ENCODE measurements around the gene MLANA. TPM values are rescaled to one million over a fixed set of nuclear protein-coding genes. Genes with fewer than 3 reads are reported as not detected.

Gene MLANA, protein sequence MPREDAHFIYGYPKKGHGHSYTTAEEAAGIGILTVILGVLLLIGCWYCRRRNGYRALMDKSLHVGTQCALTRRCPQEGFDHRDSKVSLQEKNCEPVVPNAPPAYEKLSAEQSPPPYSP
- total RNA-seq, result not detected
- polyA plus RNA-seq (2013, experiment 1 of 2), result 1.8 TPM
- 2.2 TPM for polyA plus RNA-seq (2013, experiment 2 of 2)
- 0 to 0.18 (median 0) reads per million in 172 experiments for total RNA-seq

DNA sequence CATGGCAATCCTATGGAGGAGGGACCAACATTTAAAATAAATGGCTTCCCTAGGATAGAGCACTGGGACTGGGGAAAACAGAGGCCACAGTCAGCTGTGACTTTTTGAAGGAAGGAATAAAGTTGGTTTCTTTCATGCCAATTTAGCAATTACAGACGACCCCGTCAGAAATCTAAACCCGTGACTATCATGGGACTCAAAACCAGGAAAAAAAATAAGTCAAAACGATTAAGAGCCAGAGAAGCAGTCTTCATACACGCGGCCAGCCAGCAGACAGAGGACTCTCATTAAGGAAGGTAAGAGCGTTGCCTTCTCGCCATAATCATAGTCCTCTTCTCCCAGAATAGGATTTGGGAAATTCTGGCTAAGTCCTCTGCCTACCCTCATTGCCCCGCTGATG is at the start of gene MLANA:
Gene MLANA (plus strand): TSS at position 249 of the 400 bp plus-strand sequence. CDS start 1,586 bp downstream, outside the sequence.
- ChIA-PET POLR2A (no interaction called here), CTCF (no interaction called here)
- ATAC-seq (ENCODE audit: poor library complexity) (no peak), DNase-seq (no peak)
- H3K9me3 Mint-ChIP-seq, result no peaks in the 10 kb centered on the region
- Histone ChIP-seq H3K4me3 (ENCODE audit: low read length) (no peak within 1 kb of the TSS), H3K27ac (ENCODE audit: low read depth in 1 of 2, low read length in 2 of 2) (no peak within 1 kb of the TSS), H3K4me1 (ENCODE audit: insufficient read depth, low read length) (peaks cover 12% of the 10 kb centered on the region), H3K27me3 (ENCODE audit: control insufficient read depth in 1 of 2, insufficient read depth in 2 of 2, low read length in 2 of 2) (no peaks in the 10 kb centered on the region), H3K36me3 (ENCODE audit: insufficient read depth, low read length) (no peaks in the 10 kb centered on the region), H3K9me3 (ENCODE audit: control insufficient read depth in 1 of 2, insufficient read depth in 1 of 2, low read length in 2 of 2) (no peaks in the 10 kb centered on the region)
- no peaks in the 10 kb centered on the region for H3K27me3 Mint-ChIP-seq
- H3K4me1 Mint-ChIP-seq (ENCODE audit: low read depth), result no peaks in the 10 kb centered on the region
- TF ChIP-seq, protein P1, sequence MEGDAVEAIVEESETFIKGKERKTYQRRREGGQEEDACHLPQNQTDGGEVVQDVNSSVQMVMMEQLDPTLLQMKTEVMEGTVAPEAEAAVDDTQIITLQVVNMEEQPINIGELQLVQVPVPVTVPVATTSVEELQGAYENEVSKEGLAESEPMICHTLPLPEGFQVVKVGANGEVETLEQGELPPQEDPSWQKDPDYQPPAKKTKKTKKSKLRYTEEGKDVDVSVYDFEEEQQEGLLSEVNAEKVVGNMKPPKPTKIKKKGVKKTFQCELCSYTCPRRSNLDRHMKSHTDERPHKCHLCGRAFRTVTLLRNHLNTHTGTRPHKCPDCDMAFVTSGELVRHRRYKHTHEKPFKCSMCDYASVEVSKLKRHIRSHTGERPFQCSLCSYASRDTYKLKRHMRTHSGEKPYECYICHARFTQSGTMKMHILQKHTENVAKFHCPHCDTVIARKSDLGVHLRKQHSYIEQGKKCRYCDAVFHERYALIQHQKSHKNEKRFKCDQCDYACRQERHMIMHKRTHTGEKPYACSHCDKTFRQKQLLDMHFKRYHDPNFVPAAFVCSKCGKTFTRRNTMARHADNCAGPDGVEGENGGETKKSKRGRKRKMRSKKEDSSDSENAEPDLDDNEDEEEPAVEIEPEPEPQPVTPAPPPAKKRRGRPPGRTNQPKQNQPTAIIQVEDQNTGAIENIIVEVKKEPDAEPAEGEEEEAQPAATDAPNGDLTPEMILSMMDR (IDR thresholded peaks at IDR 0.05), result no peak
- H3K4me3 Mint-ChIP-seq, result no peak within 1 kb of the TSS
- intact Hi-C loops (cut with DNase I, micrococcal nuclease), result no loop called here
- no peak within 1 kb of the TSS for H3K27ac Mint-ChIP-seq
- no peaks in the 10 kb centered on the region for H3K36me3 Mint-ChIP-seq (ENCODE audit: low read depth)

DNA sequence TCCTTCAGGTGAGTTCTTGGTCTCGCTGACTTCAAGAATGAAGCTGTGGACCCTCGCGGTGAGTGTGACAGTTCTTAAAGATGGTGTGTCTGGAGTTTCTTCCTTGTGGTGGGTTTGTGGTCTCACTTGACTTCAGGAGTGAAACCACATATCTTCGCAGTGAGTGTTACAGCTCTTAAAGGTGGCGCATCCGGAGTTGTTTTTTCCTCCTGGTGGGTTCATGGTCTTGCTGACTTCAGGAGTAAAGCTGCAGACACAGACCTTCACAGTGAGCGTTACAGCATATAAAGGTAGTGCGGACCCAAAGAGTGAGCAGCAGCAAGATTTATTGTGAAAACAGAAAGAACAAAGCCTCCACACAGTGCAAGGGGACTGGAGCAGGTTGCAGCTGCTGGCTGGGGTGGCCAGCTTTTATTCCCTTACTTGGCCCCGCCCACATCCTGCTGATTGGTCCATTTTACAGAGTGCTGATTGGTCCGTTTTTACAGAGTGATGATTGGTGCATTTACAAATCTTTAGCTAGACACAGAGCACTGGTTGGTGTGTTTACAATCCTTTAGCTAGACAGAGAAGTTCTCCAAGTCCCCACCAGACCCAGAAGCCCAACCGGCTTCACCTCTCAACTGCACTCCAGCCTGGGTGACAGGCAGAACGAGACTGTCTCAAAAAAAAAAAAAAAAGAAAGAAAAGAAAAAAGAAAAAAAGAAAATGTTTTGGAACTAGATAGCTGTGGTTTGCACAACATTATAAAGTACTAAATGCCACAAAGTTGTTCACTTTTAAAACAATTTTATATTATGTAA is 48.7 kb upstream of the MLANA start:
- peak overlapping the region; percentile 80 for H3K27ac Mint-ChIP-seq
- intact Hi-C loops (cut with DNase I, micrococcal nuclease), result loop anchor here in 1 of 2 experiments (5.0 kb wide), 1 partner anchor 165 kb away; a partner anchor contains a TSS
- DNase-seq (peak; percentile 31 to 85 (median 54)), ATAC-seq (ENCODE audit: poor library complexity) (peak; percentile 71)
- CTCF ChIA-PET, result interaction anchor here (0.6 to 4.5 kb wide), 4 partner anchors 9 to 1162 kb away, joined by 3 to 54 read pairs (median 3); partner anchors contain the start of genes CDC37L1 and ERMP1
- H3K9me3 ChIP-seq (ENCODE audit: control insufficient read depth in 1 of 2, insufficient read depth in 1 of 2, low read length in 2 of 2), result no peaks in the 10 kb centered on the region
- H3K4me1 ChIP-seq (ENCODE audit: insufficient read depth, low read length), result peaks cover 58% of the 10 kb centered on the region
- POLR2A ChIA-PET, result interaction anchor here (0.7 to 4.8 kb wide), 13 partner anchors 9 to 1050 kb away, joined by 3 to 65 read pairs (median 4); partner anchors contain the start of genes ERMP1, KDM4C, RANBP6 and RIC1
- H3K27ac ChIP-seq (ENCODE audit: low read depth in 1 of 2, low read length in 2 of 2), result no peak overlapping the region
- H3K27me3 Mint-ChIP-seq, result no peaks in the 10 kb centered on the region
- H3K4me3 ChIP-seq (ENCODE audit: low read length), result peak overlapping the region; percentile 34
- no peaks in the 10 kb centered on the region for H3K9me3 Mint-ChIP-seq
- peak overlapping the region; percentile 84 for H3K4me3 Mint-ChIP-seq
- peaks cover 66% of the 10 kb centered on the region for H3K4me1 Mint-ChIP-seq (ENCODE audit: low read depth)
- no peaks in the 10 kb centered on the region for H3K27me3 ChIP-seq (ENCODE audit: control insufficient read depth in 1 of 2, insufficient read depth in 2 of 2, low read length in 2 of 2)
- H3K36me3 ChIP-seq (ENCODE audit: insufficient read depth, low read length), result no peaks in the 10 kb centered on the region
- H3K36me3 Mint-ChIP-seq (ENCODE audit: low read depth), result no peaks in the 10 kb centered on the region
- TF ChIP-seq, protein P1 (IDR thresholded peaks at IDR 0.05), result no peak

DNA sequence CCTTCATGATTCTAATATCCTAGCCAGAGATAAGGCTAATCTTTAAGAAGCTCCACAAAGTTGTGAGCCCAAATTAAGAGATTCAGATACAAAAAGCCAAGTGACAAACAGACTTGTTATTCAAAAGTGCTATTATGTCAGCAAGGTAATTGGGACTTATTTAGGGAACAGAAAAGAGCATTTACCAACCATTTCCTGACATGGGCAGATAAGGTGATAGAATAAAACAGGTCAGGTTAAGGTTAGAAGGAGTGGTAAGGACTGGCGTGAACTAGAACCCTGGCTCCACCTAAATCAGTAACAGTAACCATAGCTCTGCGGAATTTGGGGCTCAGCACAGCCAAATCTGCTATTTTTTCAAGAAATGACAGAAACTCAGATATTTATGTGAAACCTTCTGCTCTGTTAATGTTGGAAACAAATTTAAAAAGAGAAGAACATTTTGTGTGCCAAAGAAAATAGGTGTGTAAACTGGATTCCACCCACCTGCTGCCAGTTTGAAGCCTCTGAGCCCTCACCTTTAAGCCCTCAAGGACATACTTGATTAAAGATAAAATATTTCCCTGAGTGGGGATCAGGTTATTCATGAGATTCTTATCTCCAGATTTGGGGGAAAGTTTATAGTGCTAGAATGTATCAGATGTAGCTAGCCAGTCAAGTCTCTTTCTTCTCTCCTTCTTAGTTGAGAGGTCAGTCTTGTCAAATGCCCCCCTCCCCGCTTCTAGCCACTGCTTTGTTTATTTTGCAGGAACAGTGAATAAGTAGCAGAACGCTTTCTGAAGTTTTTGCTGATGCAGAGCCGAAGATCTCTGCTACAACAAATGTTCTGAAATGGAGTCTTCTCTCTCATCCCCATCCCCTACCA is 47.5 kb upstream of the MLANA start:
- H3K27me3 Mint-ChIP-seq, result no peaks in the 10 kb centered on the region
- DNase-seq (peak in 1 of 14 experiments; percentile 27), ATAC-seq (ENCODE audit: poor library complexity) (no peak)
- CTCF ChIA-PET, result interaction anchor here (1.3 to 4.5 kb wide), 2 partner anchors 10 to 13 kb away, joined by 3 to 54 read pairs; partner anchors contain the start of gene ERMP1
- H3K9me3 ChIP-seq (ENCODE audit: control insufficient read depth in 1 of 2, insufficient read depth in 1 of 2, low read length in 2 of 2), result no peaks in the 10 kb centered on the region
- H3K27ac Mint-ChIP-seq, result peak overlapping the region; percentile 77
- intact Hi-C loops (cut with DNase I, micrococcal nuclease), result loop anchor here in 1 of 2 experiments (5.0 kb wide), 1 partner anchor 164 kb away; a partner anchor contains a TSS
- H3K36me3 Mint-ChIP-seq (ENCODE audit: low read depth), result no peaks in the 10 kb centered on the region
- POLR2A ChIA-PET, result interaction anchor here (4.8 kb wide), 1 partner anchor 11 kb away, joined by 65 read pairs; the partner anchor contains the start of gene ERMP1
- no peak overlapping the region for H3K4me3 ChIP-seq (ENCODE audit: low read length)
- H3K4me1 Mint-ChIP-seq (ENCODE audit: low read depth), result peaks cover 66% of the 10 kb centered on the region
- no peaks in the 10 kb centered on the region for H3K9me3 Mint-ChIP-seq
- H3K4me1 ChIP-seq (ENCODE audit: insufficient read depth, low read length), result peaks cover 58% of the 10 kb centered on the region
- peak overlapping the region; percentile 59 for H3K4me3 Mint-ChIP-seq
- H3K36me3 ChIP-seq (ENCODE audit: insufficient read depth, low read length), result no peaks in the 10 kb centered on the region
- TF ChIP-seq, protein P1 (IDR thresholded peaks at IDR 0.05), result no peak
- peak overlapping the region in 1 of 2 donors; percentile 54 for H3K27ac ChIP-seq (ENCODE audit: low read depth in 1 of 2, low read length in 2 of 2)
- no peaks in the 10 kb centered on the region for H3K27me3 ChIP-seq (ENCODE audit: control insufficient read depth in 1 of 2, insufficient read depth in 2 of 2, low read length in 2 of 2)
